Inflammatory macrophage treated with lipopolysaccharide for 1 hour (primary cell): ENCODE data around the gene PSG2.
A peak's percentile ranks its signal among the peaks of the same experiment; 100 is the strongest.
"Not testable (repeated sequence)": the region's sequence is repeated elsewhere in the genome, so short reads cannot be mapped to it uniquely, and the experiment has no call there.

Experiments
- DNase-seq, 2 donors: peaks; one replicate each; pipeline ENCODE4 v3.0.0-alpha.2; 2020 to 2022

The PSG2 gene

GRCh38 chr19:43082601-43083000, at the start of gene PSG2:
Gene PSG2, minus strand, starts transcription at chr19:43082701. Its CDS starts 132 bp downstream, at chr19:43082569.
- not testable (repeated sequence) for DNase-seq

- DNase-seq, result not testable (repeated sequence)
Observed at GRCh38 chr19:43131281-43131842, 48.9 kb upstream of the PSG2 start.

GRCh38 chr19:43129197-43129596, 46.7 kb upstream of the PSG2 start:
- not testable (repeated sequence) for DNase-seq

GRCh38 chr19:43127336-43127735, 44.8 kb upstream of the PSG2 start:
- DNase-seq, result not testable (repeated sequence)

- no peak for DNase-seq
Observed at GRCh38 chr19:43126720-43127119, 44.2 kb upstream of the PSG2 start.

- no peak for DNase-seq
Observed at GRCh38 chr19:43124360-43124759, 41.9 kb upstream of the PSG2 start.

GRCh38 chr19:43120433-43121026, 38.0 kb upstream of the PSG2 start:
- not testable (repeated sequence) for DNase-seq

- not testable (repeated sequence) for DNase-seq
Observed at GRCh38 chr19:43119526-43119925, 37.0 kb upstream of the PSG2 start.

- DNase-seq, result not testable (repeated sequence)
Observed at GRCh38 chr19:43116421-43116820, 33.9 kb upstream of the PSG2 start.

- DNase-seq, result not testable (repeated sequence)
Observed at GRCh38 chr19:43115548-43115947, 33.0 kb upstream of the PSG2 start.

GRCh38 chr19:43115064-43115463, 32.6 kb upstream of the PSG2 start:
- DNase-seq, result not testable (repeated sequence)

- DNase-seq, result not testable (repeated sequence)
Observed at GRCh38 chr19:43114626-43115025, 32.1 kb upstream of the PSG2 start.

- not testable (repeated sequence) for DNase-seq
Observed at GRCh38 chr19:43107401-43107800, 24.9 kb upstream of the PSG2 start.

GRCh38 chr19:43105496-43105895, 23.0 kb upstream of the PSG2 start:
- no peak for DNase-seq

- DNase-seq, result not testable (repeated sequence)
Observed at GRCh38 chr19:43104215-43104850, 21.8 kb upstream of the PSG2 start.

GRCh38 chr19:43101950-43102349, 19.4 kb upstream of the PSG2 start:
- no peak for DNase-seq

GRCh38 chr19:43098416-43098815, 15.9 kb upstream of the PSG2 start:
- not testable (repeated sequence) for DNase-seq

- DNase-seq, result peak; percentile 0 to 1
Observed at GRCh38 chr19:43087702-43088340, 5.3 kb upstream of the PSG2 start.

GRCh38 chr19:43085796-43086530, 3.5 kb upstream of the PSG2 start:
- DNase-seq, result not testable (repeated sequence)

GRCh38 chr19:43084196-43084832, 1.8 kb upstream of the PSG2 start:
- peak in 1 of 2 donors; percentile 5 for DNase-seq

- not testable (repeated sequence) for DNase-seq
Observed at GRCh38 chr19:43083721-43084120, 1.2 kb upstream of the PSG2 start.

- no peak for DNase-seq
Observed at GRCh38 chr19:43078311-43078710, 4.2 kb downstream of the PSG2 start.
